GM21390 (cell line): ENCODE data around the gene CCN5.
"Not testable (repeated sequence)": the region's sequence is repeated elsewhere in the genome, so short reads cannot be mapped to it uniquely, and the experiment has no call there.

ENCODE experiments used
- ATAC-seq: cut with Tn5 transposase; IDR thresholded peaks from one replicate; pipeline ENCODE4 v1.9.1; 2021; ENCODE audit not compliant: unreplicated experiment

CCN5 gene

GRCh38 chr20:44694159-44694558, 21.0 kb upstream of the CCN5 start:
- ATAC-seq = no peak

GRCh38 chr20:44695295-44695673, 19.9 kb upstream of the CCN5 start:
- ATAC-seq = no peak

- no peak for ATAC-seq
Observed at GRCh38 chr20:44695674-44696300, 19.4 kb upstream of the CCN5 start.

GRCh38 chr20:44696315-44696714, 18.9 kb upstream of the CCN5 start:
- ATAC-seq = no peak

- not testable (repeated sequence) for ATAC-seq
Observed at GRCh38 chr20:44697041-44697440, 18.1 kb upstream of the CCN5 start.

GRCh38 chr20:44698351-44698750, 16.8 kb upstream of the CCN5 start:
- ATAC-seq = no peak

GRCh38 chr20:44700306-44700705, 14.9 kb upstream of the CCN5 start:
- no peak for ATAC-seq

GRCh38 chr20:44701118-44701857, 13.9 kb upstream of the CCN5 start:
- ATAC-seq = no peak

- ATAC-seq = no peak
Observed at GRCh38 chr20:44701858-44702256, 13.3 kb upstream of the CCN5 start.

GRCh38 chr20:44702776-44703175, 12.4 kb upstream of the CCN5 start:
- no peak for ATAC-seq

- no peak for ATAC-seq
Observed at GRCh38 chr20:44703183-44703925, 11.8 kb upstream of the CCN5 start.

GRCh38 chr20:44703956-44704488, 11.1 kb upstream of the CCN5 start:
- no peak for ATAC-seq

- ATAC-seq = no peak
Observed at GRCh38 chr20:44704551-44704971, 10.6 kb upstream of the CCN5 start.

- no peak for ATAC-seq
Observed at GRCh38 chr20:44705364-44706094, 9.6 kb upstream of the CCN5 start.

GRCh38 chr20:44706301-44707017, 8.7 kb upstream of the CCN5 start:
- ATAC-seq = no peak

- ATAC-seq = no peak
Observed at GRCh38 chr20:44707018-44707579, 8.1 kb upstream of the CCN5 start.

- no peak for ATAC-seq
Observed at GRCh38 chr20:44709380-44709779, 5.8 kb upstream of the CCN5 start.

GRCh38 chr20:44709797-44710196, 5.4 kb upstream of the CCN5 start:
- no peak for ATAC-seq

GRCh38 chr20:44711237-44711636, 3.9 kb upstream of the CCN5 start:
- no peak for ATAC-seq

GRCh38 chr20:44714102-44714700, 968 bp upstream of the CCN5 start:
- ATAC-seq = no peak
